Caco-2 (cell line): ENCODE results near the gene NSF. TPM values are rescaled to one million over a fixed set of nuclear protein-coding genes. Genes with fewer than 3 reads are reported as not detected.
"Not testable (repeated sequence)": the region's sequence is repeated elsewhere in the genome, so short reads cannot be mapped to it uniquely, and the experiment has no call there.

Experiments used
- Bru-seq: library from RNA; stranded (reverse); fragments of 400-500 nt; gene quantifications from one replicate; lab custom pipeline; 2021; lab: Mats Ljungman, UMichigan
- BruChase-seq, 2 experiments: library from RNA; stranded (reverse); fragments of 400-500 nt; gene quantifications; one replicate each; lab custom pipeline; 2021; lab: Mats Ljungman, UMichigan
- BruUV-seq: library from RNA; stranded (reverse); fragments of 400-500 nt; replicated peaks from 2 replicates; lab custom pipeline; 2021; lab: Mats Ljungman, UMichigan
- CTCF ChIA-PET: fragments of 300-600 bp; sonication (Branson Sonifier 250); formaldehyde crosslinking; loops from one replicate; lab custom pipeline; 2022; ENCODE audit warnings: antibody characterized with exemption; lab: Charles Lee
- POLR2A ChIA-PET: fragments of 300-600 bp; sonication (Branson Sonifier 250); formaldehyde crosslinking; loops from one replicate; lab custom pipeline; 2022; ENCODE audit warnings: antibody characterized with exemption; lab: Charles Lee
- DNase-seq, 2 experiments: peaks; one replicate each; pipeline versions ENCODE4 v3.0.0 to v3.0.0-alpha.2; 2020 to 2022
- H3K27me3 ChIP-seq: replicated peaks from 2 replicates; pipeline ENCODE4 v1.6.0; 2011; ENCODE audit warnings: low read length; ENCODE audit not compliant: control insufficient read depth, insufficient read depth
- H3K36me3 ChIP-seq: 2 replicates; pipeline ENCODE4 v1.5.1; 2011; ENCODE audit warnings: low read length; ENCODE audit not compliant: control insufficient read depth, insufficient read depth
- H3K4me1 ChIP-seq: fragments of 250-450 bp; sonication (Bioruptor Pico); 2 replicates; pipeline ENCODE4 v1.5.1; 2020; ENCODE audit warnings: mild to moderate bottlenecking
- H3K4me3 ChIP-seq: 2 replicates; pipeline ENCODE4 v1.5.1; 2011; ENCODE audit warnings: low read depth, mild to moderate bottlenecking, control low read depth, low read length
- H3K9me3 ChIP-seq: fragments of 250-450 bp; sonication (Bioruptor Pico); 2 replicates; pipeline ENCODE4 v1.5.1; 2020; ENCODE audit warnings: mild to moderate bottlenecking, moderate library complexity
- H3K27ac Mint-ChIP-seq: one replicate; pipeline ENCODE4 v1.8.0; 2022; ENCODE audit warnings: mixed read lengths; ENCODE audit not compliant: unreplicated experiment
- H3K27me3 Mint-ChIP-seq: one replicate; pipeline ENCODE4 v1.8.0; 2022; ENCODE audit warnings: mixed read lengths; ENCODE audit not compliant: insufficient read depth, unreplicated experiment
- H3K36me3 Mint-ChIP-seq: one replicate; pipeline ENCODE4 v1.8.0; 2022; ENCODE audit warnings: mild to moderate bottlenecking, mixed read lengths; ENCODE audit not compliant: insufficient read depth, unreplicated experiment
- H3K4me1 Mint-ChIP-seq: one replicate; pipeline ENCODE4 v1.8.0; 2022; ENCODE audit warnings: low read depth, mixed read lengths; ENCODE audit not compliant: unreplicated experiment
- H3K4me3 Mint-ChIP-seq: one replicate; pipeline ENCODE4 v1.8.0; 2022; ENCODE audit warnings: mild to moderate bottlenecking, moderate library complexity, mixed read lengths; ENCODE audit not compliant: unreplicated experiment
- H3K9me3 Mint-ChIP-seq: one replicate; pipeline ENCODE4 v1.8.0; 2022; ENCODE audit warnings: mixed read lengths; ENCODE audit not compliant: unreplicated experiment
- intact Hi-C: fragments of 100-400 bp; cut with micrococcal nuclease; formaldehyde crosslinking; loops from one replicate; pipeline ENCODE4 v1.10.0; 2022; ENCODE audit not compliant: unreplicated experiment
- long read RNA-seq: library from polyadenylated mRNA; stranded (forward); transcript quantifications from one replicate; pipeline ENCODE4 v2.0.0, GENCODE V29; 2022
- total RNA-seq: library from RNA; stranded (reverse); gene quantifications from 2 replicates; pipeline ENCODE4 v1.2.3, GENCODE V29; 2022

NSF gene
- 51.1 and 53.8 TPM in 2 replicates for total RNA-seq
- Bru-seq, nascent RNA: percentile 64 among the genes with signal in this experiment
- percentile 61 among the genes with signal in this experiment for BruChase-seq, experiment 1, labeled RNA remaining after a 2-hour chase
- percentile 64 among the genes with signal in this experiment for BruChase-seq, experiment 2, labeled RNA remaining after a 6-hour chase
- long read RNA-seq, transcript NSF-201 (21 exons, 3,983 nt): major isoform, 89 of 118 reads
- long read RNA-seq, transcript NSF-206 (20 exons, 2,667 nt): minor isoform, 10 of 118 reads
- long read RNA-seq, partial matches to known transcripts: 10 of 118 reads
- long read RNA-seq, other reads (novel, unspliced or antisense): 9 of 118 reads

GRCh38 chr17:46590157-46591146 lies at the start of gene NSF:
TSS of gene NSF (plus strand) at chr17:46590669. CDS start at chr17:46590776, 107 bp downstream.
- intact Hi-C loops, POLR2A ChIA-PET, CTCF ChIA-PET, H3K9me3 ChIP-seq, DNase-seq, H3K9me3 Mint-ChIP-seq, H3K4me3 Mint-ChIP-seq, H3K4me1 ChIP-seq, H3K27ac Mint-ChIP-seq, H3K4me1 Mint-ChIP-seq, H3K4me3 ChIP-seq, H3K36me3 ChIP-seq, H3K27me3 ChIP-seq, H3K36me3 Mint-ChIP-seq, BruUV-seq, H3K27me3 Mint-ChIP-seq: not testable (repeated sequence)

GRCh38 chr17:46548607-46549006 lies 41.9 kb upstream of the NSF start:
- peaks cover 11% of the 10 kb centered on the region for H3K36me3 Mint-ChIP-seq
- H3K4me1 ChIP-seq, H3K4me1 Mint-ChIP-seq, H3K4me3 Mint-ChIP-seq, H3K36me3 ChIP-seq, DNase-seq, BruUV-seq, H3K9me3 Mint-ChIP-seq, H3K27me3 Mint-ChIP-seq, H3K27ac Mint-ChIP-seq, H3K27me3 ChIP-seq, POLR2A ChIA-PET, H3K4me3 ChIP-seq, CTCF ChIA-PET, H3K9me3 ChIP-seq, intact Hi-C loops: not testable (repeated sequence)

GRCh38 chr17:46559155-46559554 lies 31.3 kb upstream of the NSF start:
- H3K4me1 Mint-ChIP-seq, H3K9me3 Mint-ChIP-seq, H3K27me3 Mint-ChIP-seq, POLR2A ChIA-PET, H3K36me3 Mint-ChIP-seq, H3K4me3 ChIP-seq, H3K4me3 Mint-ChIP-seq, H3K27me3 ChIP-seq, H3K27ac Mint-ChIP-seq, H3K9me3 ChIP-seq, BruUV-seq, DNase-seq, intact Hi-C loops, H3K36me3 ChIP-seq, H3K4me1 ChIP-seq, CTCF ChIA-PET: not testable (repeated sequence)

- intact Hi-C loops, H3K4me3 ChIP-seq, CTCF ChIA-PET, H3K4me3 Mint-ChIP-seq, H3K36me3 Mint-ChIP-seq, BruUV-seq, H3K27me3 Mint-ChIP-seq, H3K36me3 ChIP-seq, POLR2A ChIA-PET, H3K4me1 ChIP-seq, H3K9me3 Mint-ChIP-seq, H3K27me3 ChIP-seq, H3K4me1 Mint-ChIP-seq, H3K9me3 ChIP-seq, H3K27ac Mint-ChIP-seq, DNase-seq: not testable (repeated sequence)
Measured at GRCh38 chr17:46560048-46560447, 30.4 kb upstream of the NSF start.

GRCh38 chr17:46566284-46566683 lies 24.2 kb upstream of the NSF start:
- H3K4me1 ChIP-seq, POLR2A ChIA-PET, H3K4me1 Mint-ChIP-seq, H3K27me3 ChIP-seq, H3K27me3 Mint-ChIP-seq, DNase-seq, H3K9me3 ChIP-seq, H3K9me3 Mint-ChIP-seq, CTCF ChIA-PET, H3K4me3 Mint-ChIP-seq, H3K36me3 Mint-ChIP-seq, H3K27ac Mint-ChIP-seq, H3K36me3 ChIP-seq, H3K4me3 ChIP-seq, intact Hi-C loops: not testable (repeated sequence)
- BruUV-seq: TSS peak; percentile 12

GRCh38 chr17:46566980-46567379 lies 23.5 kb upstream of the NSF start:
- H3K27ac Mint-ChIP-seq, H3K4me3 Mint-ChIP-seq, intact Hi-C loops, H3K4me1 Mint-ChIP-seq, H3K36me3 Mint-ChIP-seq, POLR2A ChIA-PET, CTCF ChIA-PET, H3K4me1 ChIP-seq, H3K9me3 ChIP-seq, H3K36me3 ChIP-seq, H3K9me3 Mint-ChIP-seq, H3K27me3 Mint-ChIP-seq, DNase-seq, H3K4me3 ChIP-seq, H3K27me3 ChIP-seq, BruUV-seq: not testable (repeated sequence)
